Measurements from ENCODE around the gene GPX4.
A peak's percentile ranks its signal among the peaks of the same experiment; 100 is the strongest.

Gene GPX4

GRCh38 chr19:1102407-1103131, 1.2 kb upstream of the GPX4 start:
- DNase-seq (ENCODE audit: low spot score): no peak

- no peak for DNase-seq (ENCODE audit: low spot score)
Measured at GRCh38 chr19:1103132-1103707, 574 bp upstream of the GPX4 start.

GRCh38 chr19:1104311-1105007, 665 bp downstream of the GPX4 start:
- DNase-seq (ENCODE audit: low spot score): peak; percentile 90

- DNase-seq (ENCODE audit: low spot score): peak; percentile 69
Measured at GRCh38 chr19:1105008-1105872, 1.4 kb downstream of the GPX4 start.

DNA sequence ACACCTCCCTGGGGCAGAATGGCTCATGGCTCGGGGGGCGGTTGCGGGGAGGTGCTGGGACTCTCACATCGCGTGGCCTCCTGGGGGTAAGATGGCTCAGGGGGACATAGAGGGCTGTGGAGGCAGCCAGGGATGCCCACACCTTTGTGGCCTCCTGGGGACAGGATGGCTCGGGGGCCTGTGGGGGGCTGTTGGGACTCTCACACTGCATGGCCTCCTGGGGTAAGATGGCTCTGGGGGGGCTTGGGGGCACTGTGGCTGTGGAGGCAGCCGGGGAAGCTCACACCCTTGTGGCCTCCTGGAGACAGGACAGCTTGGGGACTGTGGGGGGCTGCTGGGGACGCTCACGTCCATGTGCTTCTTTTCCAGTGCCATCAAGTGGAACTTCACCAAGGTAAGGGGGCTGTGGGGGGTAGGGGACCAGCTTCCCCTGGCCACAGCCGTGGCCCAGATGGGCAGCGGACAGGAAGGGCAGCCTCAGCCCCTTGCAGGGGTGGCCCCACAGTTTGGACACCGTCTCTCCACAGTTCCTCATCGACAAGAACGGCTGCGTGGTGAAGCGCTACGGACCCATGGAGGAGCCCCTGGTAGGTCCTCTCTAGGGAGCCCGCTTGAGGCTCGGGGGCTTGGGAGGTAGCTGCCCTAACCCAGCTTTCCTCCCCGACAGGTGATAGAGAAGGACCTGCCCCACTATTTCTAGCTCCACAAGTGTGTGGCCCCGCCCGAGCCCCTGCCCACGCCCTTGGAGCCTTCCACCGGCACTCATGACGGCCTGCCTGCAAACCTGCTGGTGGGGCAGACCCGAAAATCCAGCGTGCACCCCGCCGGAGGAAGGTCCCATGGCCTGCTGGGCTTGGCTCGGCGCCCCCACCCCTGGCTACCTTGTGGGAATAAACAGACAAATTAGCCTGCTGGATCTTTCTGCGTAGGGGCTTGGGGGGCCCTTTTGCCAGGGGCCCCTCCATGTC, 2.4 kb downstream of the GPX4 start:
- DNase-seq (ENCODE audit: low spot score): no peak

DNA sequence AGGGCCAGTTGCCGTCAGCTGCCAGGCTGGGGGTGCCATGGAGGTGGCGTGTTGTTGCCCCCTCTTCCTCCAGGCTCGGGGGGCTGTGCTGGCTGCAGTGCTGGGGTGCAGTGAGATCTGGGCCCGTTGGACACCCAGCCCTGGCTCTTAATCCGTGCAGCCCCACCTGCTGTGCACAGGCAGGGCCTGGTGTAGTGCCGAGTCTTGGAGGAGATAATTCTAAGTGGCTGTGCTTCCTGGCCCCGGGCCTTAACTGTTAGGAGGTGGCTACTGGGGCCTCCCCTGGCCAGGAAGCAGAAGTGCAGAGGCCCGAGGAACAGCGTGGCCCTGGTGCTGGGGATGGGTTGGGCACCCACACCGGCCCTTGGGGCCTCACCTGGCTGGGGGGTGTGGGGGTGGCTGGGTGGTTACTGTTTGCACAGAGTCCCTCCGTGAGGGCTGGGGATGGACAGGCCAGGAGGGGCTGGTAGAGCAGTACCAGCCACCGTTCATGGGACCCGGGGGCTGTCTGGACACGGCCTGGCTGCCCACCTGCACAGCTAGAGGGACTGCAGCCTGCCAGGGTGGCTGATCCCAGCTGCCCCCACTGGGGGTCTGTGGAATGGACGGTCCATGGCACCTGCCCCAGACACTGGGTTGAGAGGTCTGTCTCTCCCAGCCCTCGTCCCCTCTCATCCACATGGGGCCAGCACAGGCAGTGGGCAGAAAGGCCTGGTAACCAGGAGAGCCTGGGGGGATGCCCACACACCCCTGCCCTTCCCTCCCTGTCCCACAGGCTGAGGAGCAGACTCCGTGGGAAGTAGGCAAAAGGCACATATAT, 3.3 kb downstream of the GPX4 start:
- no peak for DNase-seq (ENCODE audit: low spot score)

- no peak for DNase-seq (ENCODE audit: low spot score)
Measured at GRCh38 chr19:1107661-1108261, 4.0 kb downstream of the GPX4 start.

DNA sequence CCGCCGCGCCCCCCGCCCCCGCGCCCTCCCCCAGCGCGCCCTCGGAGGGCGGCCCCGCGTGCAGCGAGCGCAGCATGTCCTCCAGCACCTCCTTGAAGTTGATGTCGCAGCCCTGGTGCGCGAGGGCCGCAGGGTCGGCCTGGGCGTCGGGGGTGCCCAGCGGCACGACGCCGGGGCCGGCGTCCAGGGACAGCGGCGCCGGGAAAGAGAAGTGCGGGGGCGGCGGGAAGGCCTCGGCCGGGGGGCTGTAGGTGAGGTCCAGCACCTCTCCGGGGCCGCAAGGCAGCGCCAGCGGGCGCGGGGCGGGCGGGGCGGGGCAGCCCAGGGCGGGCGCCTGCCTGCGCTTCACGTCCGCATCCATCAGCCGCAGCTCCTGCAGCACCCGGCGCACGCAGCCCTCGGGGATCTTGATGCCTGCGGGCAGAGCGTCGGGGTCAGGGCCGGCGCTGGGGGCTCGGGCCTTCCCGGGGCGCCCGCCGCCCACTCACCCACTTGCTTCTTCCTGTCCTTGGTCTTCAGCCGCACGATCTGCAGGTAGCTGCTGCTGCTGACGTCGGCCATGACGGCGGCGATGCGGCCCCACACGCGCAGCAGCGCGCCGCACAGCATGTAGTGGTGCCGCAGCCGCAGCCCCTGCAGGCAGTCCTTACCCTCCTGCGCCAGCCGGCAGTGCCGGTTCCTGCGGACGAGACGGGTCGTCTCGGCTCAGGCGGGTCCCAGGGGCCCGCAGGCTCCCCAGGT, 4.7 kb downstream of the GPX4 start:
- no peak for DNase-seq (ENCODE audit: low spot score)

DNA sequence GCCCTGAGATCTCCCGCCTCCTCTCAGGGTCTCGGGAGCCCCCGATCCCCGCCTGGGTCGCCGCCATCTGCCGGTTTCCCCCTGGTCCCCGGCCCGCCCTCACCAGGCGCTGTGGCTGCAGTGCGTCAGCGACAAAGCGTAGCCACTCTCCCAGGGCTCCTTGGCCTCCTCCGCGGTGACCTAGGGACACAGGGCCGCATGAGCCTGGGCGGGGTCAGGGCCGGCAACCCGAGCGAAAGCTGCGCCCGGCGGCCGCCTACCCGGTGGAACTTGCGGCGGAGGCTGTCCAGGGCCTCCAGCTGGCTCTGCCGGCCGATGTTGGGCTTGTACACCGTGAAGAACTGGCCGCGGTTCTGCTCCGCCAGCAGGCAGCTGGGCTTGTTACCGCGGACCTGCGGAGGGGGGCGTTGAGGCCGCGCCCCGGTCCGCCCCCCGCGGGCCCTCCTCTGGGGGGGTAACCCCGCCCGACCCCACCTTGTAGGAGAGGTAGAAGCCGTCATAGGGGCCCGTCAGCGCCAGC, 5.3 kb downstream of the GPX4 start:
- no peak for DNase-seq (ENCODE audit: low spot score)

- DNase-seq (ENCODE audit: low spot score): no peak
Measured at GRCh38 chr19:1109697-1110671, 6.2 kb downstream of the GPX4 start.

DNA sequence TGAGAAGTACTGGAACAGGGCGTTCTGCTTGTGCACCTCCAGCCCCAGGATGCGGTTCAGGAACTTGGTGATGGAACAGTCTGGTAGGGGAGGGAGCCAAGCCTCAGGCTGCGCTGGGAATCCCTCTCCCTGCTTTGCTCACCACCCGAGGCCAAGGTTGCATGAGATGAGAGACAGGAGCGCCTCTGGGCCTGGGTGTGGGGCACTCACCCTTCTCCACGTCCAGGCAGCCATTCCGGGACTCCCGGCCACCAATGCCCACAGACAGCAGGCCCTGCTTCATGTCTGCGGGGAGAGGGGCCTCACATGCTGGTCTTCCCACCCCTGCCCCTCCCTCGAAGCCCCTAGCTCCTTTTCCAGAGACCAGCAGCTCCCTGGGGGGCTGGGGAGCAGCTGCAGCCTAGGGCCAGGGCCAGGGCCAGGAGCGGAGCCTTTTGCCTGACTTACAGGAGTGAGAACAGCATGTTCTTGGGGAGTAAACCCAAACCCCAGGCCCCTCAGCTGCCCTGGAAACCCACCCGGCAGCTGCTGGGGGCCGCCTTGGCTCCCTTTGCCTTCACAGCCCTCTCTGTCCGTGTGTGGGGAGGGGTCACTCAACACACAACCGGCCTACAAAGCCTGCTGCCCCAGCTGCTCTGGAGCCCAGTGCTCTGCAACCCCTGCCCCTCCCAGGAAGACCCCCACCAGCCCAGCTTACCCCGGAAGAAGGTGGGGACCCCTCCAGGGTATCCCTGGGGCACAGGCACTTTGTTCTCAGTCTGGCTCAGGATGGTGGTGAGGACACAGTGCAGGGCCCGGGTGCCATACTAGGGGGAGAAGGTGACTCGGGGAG, 7.2 kb downstream of the GPX4 start:
- no peak for DNase-seq (ENCODE audit: low spot score)

DNA sequence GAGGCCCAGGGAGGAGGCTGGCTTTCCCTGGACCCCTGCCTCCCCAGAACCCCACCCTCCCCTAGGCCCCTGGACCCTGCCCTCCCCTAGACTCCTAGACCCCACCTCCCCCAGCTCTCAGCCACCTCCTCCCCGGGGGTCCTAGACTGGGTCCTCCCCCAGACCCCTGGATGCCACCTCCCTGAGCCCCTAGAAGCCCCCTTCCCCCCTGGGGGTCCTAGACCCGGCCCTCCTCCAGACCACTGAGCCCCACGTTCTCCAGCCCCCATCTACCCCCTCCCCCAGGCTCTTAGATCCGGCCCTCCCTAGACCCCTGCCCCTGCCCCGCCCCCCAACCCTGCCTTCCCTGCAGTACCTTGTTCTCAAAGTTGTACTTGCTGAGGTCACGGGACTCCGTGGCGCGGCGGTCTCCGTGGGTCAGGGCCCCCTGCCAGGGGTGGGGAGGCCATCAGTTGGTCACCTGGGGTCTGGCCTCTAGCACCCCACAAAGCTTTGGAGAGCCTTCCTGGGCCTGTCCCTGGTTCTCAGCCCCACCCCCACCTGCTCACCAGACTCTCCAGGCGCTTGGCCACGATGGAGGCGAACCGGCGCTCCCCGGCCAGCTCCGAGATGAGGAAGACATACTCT, 8.0 kb downstream of the GPX4 start:
- DNase-seq (ENCODE audit: low spot score): no peak

- DNase-seq (ENCODE audit: low spot score): peak; percentile 62
Measured at GRCh38 chr19:1112268-1113029, 8.7 kb downstream of the GPX4 start.

DNA sequence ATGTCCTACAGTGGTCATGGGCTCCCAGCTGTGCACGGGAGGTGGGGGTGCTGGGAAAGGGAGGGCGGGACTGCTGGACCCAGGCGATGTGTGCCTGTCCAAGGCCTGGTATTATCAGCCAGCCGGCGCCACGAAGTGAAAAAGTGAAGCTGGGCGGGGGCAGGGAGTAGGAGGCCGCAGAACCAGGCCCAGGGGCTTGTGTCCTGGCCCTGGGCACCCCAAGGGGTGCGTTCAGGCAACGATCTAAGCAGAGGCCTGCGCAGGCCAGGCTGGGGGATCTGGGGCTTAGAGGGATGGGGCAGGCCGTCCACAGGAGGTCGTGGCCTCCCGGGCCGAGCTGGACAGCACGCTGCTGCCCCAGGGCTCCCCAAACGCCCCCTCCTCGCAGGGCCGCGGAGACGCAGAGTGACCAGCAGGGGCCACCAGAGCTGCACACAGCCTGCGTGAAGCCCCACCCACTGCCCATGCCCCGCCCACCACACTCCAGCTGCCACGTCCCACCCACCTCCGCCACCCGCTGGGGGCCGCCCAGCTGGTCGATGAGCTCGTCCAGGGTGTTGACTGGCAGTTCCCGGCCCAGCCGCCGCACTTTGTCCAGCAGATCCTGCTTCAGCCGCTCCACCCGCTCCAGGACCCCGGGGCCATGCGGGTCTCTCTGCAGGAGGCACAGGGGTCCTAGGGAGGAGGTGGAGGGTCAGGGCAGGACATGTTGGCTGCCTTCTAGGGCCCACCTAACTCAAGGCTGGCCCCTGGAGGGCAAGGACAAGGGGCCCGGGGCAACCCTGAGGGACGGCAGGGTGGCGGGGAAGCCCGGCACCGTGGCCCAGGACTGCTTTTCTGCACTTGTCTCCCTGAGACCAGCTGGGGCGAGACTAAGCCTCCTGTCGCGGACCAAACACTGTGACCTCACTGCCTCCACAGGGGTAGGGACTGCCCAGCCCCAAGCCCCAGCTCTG, 9.5 kb downstream of the GPX4 start:
- peak; percentile 99 for DNase-seq (ENCODE audit: low spot score)
